HCT116 (cell line): ENCODE measurements around the gene NKX1-1. TPM values are rescaled to one million over a fixed set of nuclear protein-coding genes. Genes with fewer than 3 reads are reported as not detected.

ENCODE experiments used
- ATAC-seq: fragments of 200-7000 bp; cut with Tn5 transposase; 2 replicates; pipeline ENCODE4 v1.9.1; 2020; ENCODE audit warnings: mild to moderate bottlenecking, moderate library complexity
- BruUV-seq: library from RNA; stranded (reverse); fragments of 400-500 nt; replicated peaks from 2 replicates; lab custom pipeline; 2021; lab: Mats Ljungman, UMichigan
- CTCF ChIA-PET: fragments of 300-600 bp; sonication (Branson Sonifier 250); formaldehyde crosslinking; loops from one replicate; lab custom pipeline; 2021; ENCODE audit warnings: antibody characterized with exemption; lab: Charles Lee
- POLR2A ChIA-PET: fragments of 300-600, 350-600 bp; sonication (Branson Sonifier 250); formaldehyde crosslinking; loops from one replicate; lab custom pipeline; 2021; ENCODE audit warnings: antibody characterized with exemption; lab: Charles Lee
- RAD21 ChIA-PET, 2 experiments: fragments of 300-600 bp; sonication (Branson Sonifier 250); formaldehyde crosslinking; loops; one replicate each; lab custom pipeline; 2023; ENCODE audit warnings: low total read pairs in 2 of 2; ENCODE audit not compliant: uncharacterized antibody in 2 of 2, unreplicated experiment in 2 of 2, low non-redundant PET in 1 of 2; lab: Charles Lee
- DNase-seq: peaks from one replicate; pipeline ENCODE4 v3.0.0-alpha.2; 2010; ENCODE audit warnings: low read depth, low spot score
- H2AFZ ChIP-seq: fragments of 200-600 bp; shearing (Covaris generic), sonication (generic); 2 replicates; pipeline ENCODE4 v1.6.1; 2017; ENCODE audit warnings: low read depth, mixed run types, mixed read lengths, antibody characterized with exemption, low read length; ENCODE audit not compliant: poor library complexity, severe bottlenecking
- H3K27ac ChIP-seq: 2 replicates; pipeline ENCODE4 v1.5.1; 2012; ENCODE audit warnings: low read depth, low read length
- H3K27me3 ChIP-seq: fragments of 200-600 bp; sonication (generic); 2 replicates; pipeline ENCODE4 v1.6.1; 2016; ENCODE audit warnings: mixed run types, low read length, mixed read lengths; ENCODE audit not compliant: insufficient read depth
- H3K36me3 ChIP-seq, 2 experiments: fragments of 200-500 bp in 1 of 2; fragments of 200-600 bp in 1 of 2; sonication (Bioruptor generic) in 1 of 2; sonication (generic) in 1 of 2; 2 replicates each; pipeline versions ENCODE4 v1.5.1 to v1.6.1; 2014 to 2016; ENCODE audit warnings: low read length in 2 of 2, inconsistent platforms in 1 of 2, mixed read lengths in 1 of 2, mixed run types in 1 of 2; ENCODE audit not compliant: insufficient read depth in 2 of 2, control insufficient read depth in 1 of 2
- H3K4me1 ChIP-seq, 2 experiments: fragments of 200-600 bp in 1 of 2; sonication (generic) in 1 of 2; 2 replicates each; pipeline versions ENCODE4 v1.5.1 to v1.6.1; 2012 to 2017; ENCODE audit warnings: low read length in 2 of 2, inconsistent platforms in 1 of 2, mild to moderate bottlenecking in 1 of 2, mixed read lengths in 1 of 2, mixed run types in 1 of 2, moderate library complexity in 1 of 2; ENCODE audit not compliant: insufficient read depth in 2 of 2, control insufficient read depth in 1 of 2
- H3K4me2 ChIP-seq: fragments of 200-600 bp; sonication (generic); 2 replicates; pipeline ENCODE4 v1.6.1; 2017; ENCODE audit warnings: mixed run types, low read length, mixed read lengths
- H3K4me3 ChIP-seq, 2 experiments: fragments of 200-600 bp in 1 of 2; sonication (generic) in 1 of 2; replicated peaks in 1 of 2; 2 replicates each; pipeline ENCODE4 v1.5.1; 2011 to 2016; ENCODE audit warnings: low read length in 2 of 2, control low read depth in 1 of 2, low read depth in 1 of 2, mild to moderate bottlenecking in 1 of 2, mixed read lengths in 1 of 2, mixed run types in 1 of 2
- H3K79me2 ChIP-seq: fragments of 200-600 bp; sonication (generic); 2 replicates; pipeline ENCODE4 v1.6.1; 2017; ENCODE audit warnings: mild to moderate bottlenecking, mixed run types, low read length, moderate library complexity, mixed read lengths; ENCODE audit not compliant: insufficient read depth
- H3K9ac ChIP-seq: fragments of 200-600 bp; sonication (generic); 2 replicates; pipeline ENCODE4 v1.6.1; 2016; ENCODE audit warnings: low read length, mixed read lengths
- H3K9me2 ChIP-seq: fragments of 200-600 bp; sonication (generic), shearing (Covaris generic); 2 replicates; pipeline ENCODE4 v1.6.1; 2017; ENCODE audit warnings: mixed run types, mild to moderate bottlenecking, moderate library complexity; ENCODE audit not compliant: insufficient read depth
- H3K9me3 ChIP-seq, 2 experiments: fragments of 200-500 bp in 1 of 2; fragments of 200-600 bp in 1 of 2; sonication (Bioruptor generic) in 1 of 2; sonication (generic) in 1 of 2; 2 replicates each; pipeline ENCODE4 v1.6.1; 2014 to 2017; ENCODE audit warnings: low read length in 2 of 2, mixed read lengths in 2 of 2, inconsistent platforms in 1 of 2, low read depth in 1 of 2, mild to moderate bottlenecking in 1 of 2, mixed run types in 1 of 2, moderate library complexity in 1 of 2; ENCODE audit not compliant: control insufficient read depth in 1 of 2, insufficient read depth in 1 of 2
- H4K20me1 ChIP-seq: fragments of 200-600 bp; sonication (generic), shearing (Covaris generic); 2 replicates; pipeline ENCODE4 v1.6.1; 2017; ENCODE audit warnings: mixed run types, mild to moderate bottlenecking, moderate library complexity; ENCODE audit not compliant: insufficient read depth
- CBX3 ChIP-seq: IDR thresholded peaks from 2 replicates; pipeline ENCODE4 v1.6.1; 2012; ENCODE audit warnings: low read depth
- EGR1 ChIP-seq: IDR thresholded peaks from 2 replicates; pipeline ENCODE4 v1.6.1; 2012; ENCODE audit warnings: low read depth
- EZH2 ChIP-seq: fragments of 200-600 bp; sonication (generic); IDR thresholded peaks from 2 replicates; pipeline ENCODE4 v1.6.1; 2017; ENCODE audit warnings: antibody characterized with exemption, mixed run types
- FOSL1 ChIP-seq: IDR thresholded peaks from 2 replicates; pipeline ENCODE4 v1.6.1; 2012; ENCODE audit warnings: low read depth
- JUND ChIP-seq: IDR thresholded peaks from 2 replicates; pipeline ENCODE4 v1.6.1; 2012
- POLR2A ChIP-seq: IDR thresholded peaks from 2 replicates; pipeline ENCODE4 v1.7.0; 2011; ENCODE audit warnings: borderline replicate concordance; ENCODE audit not compliant: insufficient read depth, insufficient read length; ENCODE audit errors: extremely low read depth
- YY1 ChIP-seq: IDR thresholded peaks from 2 replicates; pipeline ENCODE4 v1.6.1; 2011; ENCODE audit warnings: low read length, low read depth, moderate library complexity, mild to moderate bottlenecking; ENCODE audit not compliant: insufficient replicate concordance; ENCODE audit errors: extremely low read depth
- ZFX ChIP-seq: fragments of 450-650 bp; IDR thresholded peaks from 2 replicates; pipeline ENCODE4 v1.6.1; 2017
- intact Hi-C: fragments of 100-400 bp; cut with micrococcal nuclease; formaldehyde crosslinking; loops from 2 replicates; pipeline ENCODE4 v1.10.0; 2022
- total RNA-seq: library from RNA; stranded (reverse); gene quantifications from one replicate; pipeline ENCODE4 v1.2.1, GENCODE V29; 2021; ENCODE audit not compliant: unreplicated experiment
- TF ChIP-seq, protein P1 (sequence below): IDR thresholded peaks from 2 replicates; pipeline ENCODE4 v1.6.1; 2011; ENCODE audit warnings: mild to moderate bottlenecking, low read length, moderate library complexity; ENCODE audit not compliant: insufficient replicate concordance; ENCODE audit errors: extremely low read depth
- TF ChIP-seq, protein P2 (sequence below): IDR thresholded peaks from 2 replicates; pipeline ENCODE4 v1.6.1; 2012
- TF ChIP-seq, protein P3 (sequence below): IDR thresholded peaks from 2 replicates; pipeline ENCODE4 v1.6.1; 2012; ENCODE audit warnings: low read depth

The NKX1-1 gene
- total RNA-seq, 1 experiment from 2014 or later, result not detected

DNA sequence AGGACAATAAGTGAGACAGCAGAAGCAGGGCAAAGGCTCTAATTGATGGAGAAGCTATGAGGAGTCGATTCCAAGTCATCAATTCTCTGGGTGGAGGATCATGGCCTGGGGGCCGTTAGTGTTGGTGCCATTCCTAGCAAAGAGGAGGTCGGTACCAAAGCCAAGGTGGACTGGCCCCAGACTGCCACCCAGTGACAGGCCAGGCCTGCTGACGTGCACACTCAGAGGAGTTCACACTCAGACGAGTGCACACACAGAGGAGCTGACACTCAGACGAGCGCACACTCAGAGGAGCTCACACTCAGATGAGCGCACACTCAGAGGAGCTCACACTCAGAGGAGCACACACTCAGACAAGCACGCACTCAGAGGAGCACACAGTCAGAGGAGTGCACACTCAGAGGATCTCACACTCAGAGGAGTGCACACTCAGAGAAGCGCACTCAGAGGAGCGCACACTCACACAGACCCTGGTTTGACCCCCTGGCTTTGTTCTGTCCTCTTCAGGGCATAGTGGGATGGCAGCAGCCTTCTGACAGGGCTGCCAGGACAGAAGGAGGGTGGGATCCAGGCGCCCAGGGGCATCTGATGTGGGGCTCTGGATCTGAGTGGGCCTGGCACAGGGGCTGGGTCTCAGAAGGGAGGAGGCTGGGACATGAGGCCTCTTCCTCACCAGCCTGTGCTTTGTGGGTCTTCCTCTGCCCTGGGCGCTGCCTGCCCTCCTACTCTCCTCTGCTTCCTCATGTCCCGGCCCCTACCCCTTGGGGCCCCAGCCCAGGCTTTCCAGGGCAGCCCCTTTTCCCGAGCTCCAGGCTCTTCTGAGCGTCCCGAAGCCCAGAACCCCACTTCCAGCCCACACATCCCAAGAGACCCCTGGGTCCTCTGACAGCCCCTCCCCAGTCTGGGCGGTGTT lies 41.7 kb upstream of the NKX1-1 start:
- ATAC-seq, result no peak
- TF ChIP-seq YY1, result no peak
- TF ChIP-seq EGR1, result no peak
- no peak for TF ChIP-seq POLR2A
- TF ChIP-seq ZFX, result no peak
- no peak for TF ChIP-seq CBX3
- TF ChIP-seq EZH2, result no peak
- no peak overlapping the region for H3K9ac ChIP-seq
- intact Hi-C loops, result no loop called here
- H2AFZ ChIP-seq, result no peak overlapping the region
- H3K36me3 ChIP-seq, result no peaks in the 10 kb centered on the region
- H3K9me3 ChIP-seq, result no peaks in the 10 kb centered on the region; a peak in 1 of 4 replicates
- H3K4me1 ChIP-seq, result no peaks in the 10 kb centered on the region
- H3K79me2 ChIP-seq, result no peaks in the 10 kb centered on the region
- ChIA-PET CTCF (no interaction called here), POLR2A (no interaction called here), RAD21 (no interaction called here)
- H3K4me3 ChIP-seq, result no peak overlapping the region
- no peaks in the 10 kb centered on the region for H4K20me1 ChIP-seq
- H3K9me2 ChIP-seq, result no peaks in the 10 kb centered on the region
- H3K27ac ChIP-seq, result no peak overlapping the region
- no peak overlapping the region for H3K4me2 ChIP-seq
- H3K27me3 ChIP-seq, result 0 out of 2 replicates have a peak, but pooled peaks cover 4% of the 10 kb centered on the region
- DNase-seq, result no peak
- no TSS peak for BruUV-seq

DNA sequence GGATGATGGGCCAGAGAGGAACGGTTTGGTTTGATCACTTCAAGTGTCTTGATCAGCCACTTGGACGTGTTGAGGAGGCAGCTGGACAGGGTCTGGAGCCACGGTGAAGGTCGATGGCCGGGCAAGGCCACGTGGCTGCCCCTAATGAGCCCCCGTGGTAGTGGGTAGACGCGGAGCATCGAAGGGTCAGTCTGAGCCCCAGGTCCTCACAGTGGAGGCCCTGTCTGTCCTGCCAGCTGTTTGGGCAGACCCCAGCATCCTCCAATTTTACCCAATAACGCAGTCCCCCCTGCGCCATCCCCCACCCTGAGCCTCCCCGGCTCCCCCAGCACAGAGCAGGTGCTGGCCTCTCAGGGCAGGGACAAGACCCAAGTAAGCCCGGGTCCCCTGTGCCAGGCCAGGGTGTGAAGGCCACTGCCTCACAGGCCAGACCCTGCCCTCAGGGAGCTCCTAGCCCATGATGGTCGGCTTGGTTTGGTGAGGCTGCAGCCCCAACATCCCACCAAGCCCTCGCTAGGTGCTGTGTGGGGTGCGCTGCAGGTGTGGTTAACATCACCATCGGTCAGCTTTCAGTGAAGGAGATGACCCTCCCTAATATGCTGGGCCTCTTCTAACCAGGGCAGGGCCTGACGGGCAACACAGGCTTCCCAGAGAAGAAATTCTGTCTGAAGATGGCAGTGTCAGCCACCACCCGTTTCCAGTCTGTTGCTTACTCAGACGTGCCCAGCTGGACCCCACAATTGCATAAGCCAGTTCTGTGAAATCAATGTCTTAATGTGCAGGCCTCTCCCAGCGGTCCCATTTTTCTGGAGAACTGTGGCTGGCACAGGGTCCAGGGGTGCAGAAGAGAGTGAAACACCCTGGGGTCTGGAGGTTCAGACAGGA lies 40.5 kb upstream of the NKX1-1 start:
- BruUV-seq, result no TSS peak
- H3K9me2 ChIP-seq, result no peaks in the 10 kb centered on the region
- DNase-seq, result no peak
- intact Hi-C loops, result no loop called here
- ChIA-PET RAD21 (no interaction called here), POLR2A (no interaction called here), CTCF (no interaction called here)
- no peak overlapping the region for H3K4me3 ChIP-seq
- ATAC-seq, result no peak
- no peaks in the 10 kb centered on the region for H4K20me1 ChIP-seq
- 0 out of 2 replicates have a peak, but pooled peaks cover 9% of the 10 kb centered on the region for H3K27me3 ChIP-seq
- no peak overlapping the region for H3K27ac ChIP-seq
- H3K4me2 ChIP-seq, result no peak overlapping the region
- H3K36me3 ChIP-seq, result no peaks in the 10 kb centered on the region
- no peaks in the 10 kb centered on the region for H3K4me1 ChIP-seq
- H3K9me3 ChIP-seq, result no peaks in the 10 kb centered on the region
- no peak overlapping the region for H3K9ac ChIP-seq
- no peaks in the 10 kb centered on the region for H3K79me2 ChIP-seq
- H2AFZ ChIP-seq, result no peak overlapping the region
- TF ChIP-seq POLR2A, result no peak
- no peak for TF ChIP-seq JUND
- no peak for TF ChIP-seq ZFX
- TF ChIP-seq FOSL1, result no peak
- TF ChIP-seq, protein P1, sequence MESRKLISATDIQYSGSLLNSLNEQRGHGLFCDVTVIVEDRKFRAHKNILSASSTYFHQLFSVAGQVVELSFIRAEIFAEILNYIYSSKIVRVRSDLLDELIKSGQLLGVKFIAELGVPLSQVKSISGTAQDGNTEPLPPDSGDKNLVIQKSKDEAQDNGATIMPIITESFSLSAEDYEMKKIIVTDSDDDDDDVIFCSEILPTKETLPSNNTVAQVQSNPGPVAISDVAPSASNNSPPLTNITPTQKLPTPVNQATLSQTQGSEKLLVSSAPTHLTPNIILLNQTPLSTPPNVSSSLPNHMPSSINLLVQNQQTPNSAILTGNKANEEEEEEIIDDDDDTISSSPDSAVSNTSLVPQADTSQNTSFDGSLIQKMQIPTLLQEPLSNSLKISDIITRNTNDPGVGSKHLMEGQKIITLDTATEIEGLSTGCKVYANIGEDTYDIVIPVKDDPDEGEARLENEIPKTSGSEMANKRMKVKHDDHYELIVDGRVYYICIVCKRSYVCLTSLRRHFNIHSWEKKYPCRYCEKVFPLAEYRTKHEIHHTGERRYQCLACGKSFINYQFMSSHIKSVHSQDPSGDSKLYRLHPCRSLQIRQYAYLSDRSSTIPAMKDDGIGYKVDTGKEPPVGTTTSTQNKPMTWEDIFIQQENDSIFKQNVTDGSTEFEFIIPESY, result no peak
- TF ChIP-seq, protein P2, sequence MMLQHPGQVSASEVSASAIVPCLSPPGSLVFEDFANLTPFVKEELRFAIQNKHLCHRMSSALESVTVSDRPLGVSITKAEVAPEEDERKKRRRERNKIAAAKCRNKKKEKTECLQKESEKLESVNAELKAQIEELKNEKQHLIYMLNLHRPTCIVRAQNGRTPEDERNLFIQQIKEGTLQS, result no peak
- TF ChIP-seq, protein P3, sequence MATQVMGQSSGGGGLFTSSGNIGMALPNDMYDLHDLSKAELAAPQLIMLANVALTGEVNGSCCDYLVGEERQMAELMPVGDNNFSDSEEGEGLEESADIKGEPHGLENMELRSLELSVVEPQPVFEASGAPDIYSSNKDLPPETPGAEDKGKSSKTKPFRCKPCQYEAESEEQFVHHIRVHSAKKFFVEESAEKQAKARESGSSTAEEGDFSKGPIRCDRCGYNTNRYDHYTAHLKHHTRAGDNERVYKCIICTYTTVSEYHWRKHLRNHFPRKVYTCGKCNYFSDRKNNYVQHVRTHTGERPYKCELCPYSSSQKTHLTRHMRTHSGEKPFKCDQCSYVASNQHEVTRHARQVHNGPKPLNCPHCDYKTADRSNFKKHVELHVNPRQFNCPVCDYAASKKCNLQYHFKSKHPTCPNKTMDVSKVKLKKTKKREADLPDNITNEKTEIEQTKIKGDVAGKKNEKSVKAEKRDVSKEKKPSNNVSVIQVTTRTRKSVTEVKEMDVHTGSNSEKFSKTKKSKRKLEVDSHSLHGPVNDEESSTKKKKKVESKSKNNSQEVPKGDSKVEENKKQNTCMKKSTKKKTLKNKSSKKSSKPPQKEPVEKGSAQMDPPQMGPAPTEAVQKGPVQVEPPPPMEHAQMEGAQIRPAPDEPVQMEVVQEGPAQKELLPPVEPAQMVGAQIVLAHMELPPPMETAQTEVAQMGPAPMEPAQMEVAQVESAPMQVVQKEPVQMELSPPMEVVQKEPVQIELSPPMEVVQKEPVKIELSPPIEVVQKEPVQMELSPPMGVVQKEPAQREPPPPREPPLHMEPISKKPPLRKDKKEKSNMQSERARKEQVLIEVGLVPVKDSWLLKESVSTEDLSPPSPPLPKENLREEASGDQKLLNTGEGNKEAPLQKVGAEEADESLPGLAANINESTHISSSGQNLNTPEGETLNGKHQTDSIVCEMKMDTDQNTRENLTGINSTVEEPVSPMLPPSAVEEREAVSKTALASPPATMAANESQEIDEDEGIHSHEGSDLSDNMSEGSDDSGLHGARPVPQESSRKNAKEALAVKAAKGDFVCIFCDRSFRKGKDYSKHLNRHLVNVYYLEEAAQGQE, result no peak
- no peak for TF ChIP-seq YY1
